Dermis microvascular lymphatic vessel endothelial cell (primary cell): Measurements from ENCODE around the gene ACBD6. TPM values are rescaled to one million over a fixed set of nuclear protein-coding genes. Genes with fewer than 3 reads are reported as not detected.

Experiments used
- DNase-seq, 2 donors: peaks; one replicate each; pipeline versions ENCODE4 v3.0.0 to v3.0.0-alpha.2; 2010; ENCODE audit warnings: low read depth in 2 of 2
- total RNA-seq: library from RNA; depleted of rRNA; stranded (reverse); fragments of >200 nt; gene quantifications from 2 replicates; pipeline ENCODE4 v1.2.1, GENCODE V29; 2014

The ACBD6 gene
- total RNA-seq, 1 donor from 2014 or later = 55.2 TPM

DNA sequence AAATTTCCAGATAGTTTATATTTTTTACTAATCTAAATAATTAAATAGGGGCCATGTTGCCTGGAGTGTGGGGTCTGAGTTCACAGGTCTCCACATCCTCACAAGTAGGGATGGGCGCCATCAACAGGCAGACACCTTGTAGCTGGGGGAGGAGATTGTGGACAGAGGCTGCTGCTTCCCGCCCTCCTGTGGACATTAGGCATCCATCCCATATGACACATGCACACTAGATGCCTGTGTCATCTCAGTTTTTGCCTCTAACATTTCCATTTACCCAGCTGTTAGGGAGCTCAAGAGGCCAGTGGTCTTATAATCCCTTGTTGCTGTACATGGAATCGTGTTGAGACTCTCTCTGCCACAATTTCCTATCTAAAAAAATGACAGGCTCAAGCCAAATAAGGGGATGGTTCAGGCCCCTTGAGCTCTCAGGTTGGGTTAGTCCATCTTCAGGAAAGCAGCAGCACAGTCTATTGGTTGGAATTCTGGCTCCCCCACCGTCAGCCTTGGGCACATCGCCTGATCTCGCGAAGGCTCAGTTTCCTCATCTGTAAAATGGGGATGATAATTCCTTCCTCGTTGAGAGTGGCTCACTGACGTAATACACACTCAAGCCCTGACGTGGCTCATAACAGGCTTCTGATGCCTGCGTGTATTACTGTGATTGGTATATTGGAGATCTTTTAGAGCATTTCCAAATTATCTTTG lies 258.7 kb downstream of the ACBD6 start:
- no peak for DNase-seq

- DNase-seq = peak in 1 of 2 donors; percentile 12
Measured at GRCh38 chr1:180241716-180242544, 260.4 kb downstream of the ACBD6 start.

- DNase-seq = no peak
Measured at GRCh38 chr1:180239145-180240096, 263.0 kb downstream of the ACBD6 start.

- no peak for DNase-seq
Measured at GRCh38 chr1:180238675-180239074, 263.7 kb downstream of the ACBD6 start.

Other genes with a start within 250 kb of the ACBD6 start
- not detected in 2 replicates for gene OVAAL, start 56.4 kb upstream of the ACBD6 start, total RNA-seq
- gene XPR1, start 129.4 kb upstream of the ACBD6 start, total RNA-seq = 23.8 and 29.3 TPM in 2 replicates